Stimulated activated CD4-positive, alpha-beta T cell treated with anti-CD3 and anti-CD28 coated beads, TNF-alpha, amount 100 ng/mL, for 48 hours (primary cell): ENCODE measurements around the gene SHOC1.
"Not testable (repeated sequence)": the region's sequence is repeated elsewhere in the genome, so short reads cannot be mapped to it uniquely, and the experiment has no call there.

Source experiments
- DNase-seq, 3 donors: peaks; one replicate each; pipeline ENCODE4 v3.0.0-alpha.2; 2020; ENCODE audit warnings: low read depth in 3 of 3

The SHOC1 gene

GRCh38 chr9:111794835-111795556, at the start of gene SHOC1:
TSS of gene SHOC1 (minus strand) at chr9:111794937. CDS start at chr9:111791418, 3,519 bp downstream.
- DNase-seq: no peak

- no peak for DNase-seq
Measured at GRCh38 chr9:111843971-111844370, 49.2 kb upstream of the SHOC1 start.

GRCh38 chr9:111842313-111842712, 47.6 kb upstream of the SHOC1 start:
- DNase-seq: no peak

GRCh38 chr9:111840442-111840841, 45.7 kb upstream of the SHOC1 start:
- no peak for DNase-seq

GRCh38 chr9:111839987-111840386, 45.2 kb upstream of the SHOC1 start:
- no peak for DNase-seq

- no peak for DNase-seq
Measured at GRCh38 chr9:111839387-111839786, 44.6 kb upstream of the SHOC1 start.

- DNase-seq: no peak
Measured at GRCh38 chr9:111838439-111838838, 43.7 kb upstream of the SHOC1 start.

GRCh38 chr9:111836311-111836710, 41.6 kb upstream of the SHOC1 start:
- DNase-seq: no peak

- DNase-seq: no peak
Measured at GRCh38 chr9:111833941-111834340, 39.2 kb upstream of the SHOC1 start.

GRCh38 chr9:111832449-111832848, 37.7 kb upstream of the SHOC1 start:
- DNase-seq: no peak

- no peak for DNase-seq
Measured at GRCh38 chr9:111831371-111832108, 36.8 kb upstream of the SHOC1 start.

GRCh38 chr9:111828193-111828592, 33.5 kb upstream of the SHOC1 start:
- DNase-seq: no peak

- no peak for DNase-seq
Measured at GRCh38 chr9:111825468-111826145, 30.9 kb upstream of the SHOC1 start.

- DNase-seq: no peak
Measured at GRCh38 chr9:111821006-111821528, 26.3 kb upstream of the SHOC1 start.

- no peak for DNase-seq
Measured at GRCh38 chr9:111819360-111819759, 24.6 kb upstream of the SHOC1 start.

- DNase-seq: no peak
Measured at GRCh38 chr9:111815285-111816070, 20.7 kb upstream of the SHOC1 start.

GRCh38 chr9:111812337-111812736, 17.6 kb upstream of the SHOC1 start:
- DNase-seq: no peak

GRCh38 chr9:111810908-111811307, 16.2 kb upstream of the SHOC1 start:
- DNase-seq: no peak

GRCh38 chr9:111810415-111810814, 15.7 kb upstream of the SHOC1 start:
- not testable (repeated sequence) for DNase-seq

- DNase-seq: no peak
Measured at GRCh38 chr9:111807197-111807596, 12.5 kb upstream of the SHOC1 start.

GRCh38 chr9:111806259-111806658, 11.5 kb upstream of the SHOC1 start:
- no peak for DNase-seq

- no peak for DNase-seq
Measured at GRCh38 chr9:111805830-111806241, 11.1 kb upstream of the SHOC1 start.
